Loucy (cell line): Measurements from ENCODE around the gene GAS6.

Experiments
- H2AFZ ChIP-seq: fragments of 200-600 bp; sonication (generic); 2 replicates; pipeline ENCODE4 v1.6.0; 2016; ENCODE audit warnings: antibody characterized with exemption, mild to moderate bottlenecking, low read length, moderate library complexity
- H3F3A ChIP-seq: fragments of 200-600 bp; 2 replicates; pipeline ENCODE4 v1.6.0; 2016; ENCODE audit warnings: antibody characterized with exemption, low read depth, mild to moderate bottlenecking
- H3K27me3 ChIP-seq: fragments of 200-600 bp; sonication (generic); 2 replicates; pipeline ENCODE4 v1.6.1; 2014; ENCODE audit warnings: low read length, mild to moderate bottlenecking; ENCODE audit not compliant: insufficient read depth, poor library complexity, severe bottlenecking
- H3K36me3 ChIP-seq: fragments of 200-600 bp; sonication (generic); 2 replicates; pipeline ENCODE4 v1.6.1; 2016; ENCODE audit warnings: low read length; ENCODE audit not compliant: insufficient read depth
- H3K4me1 ChIP-seq: fragments of 200-600 bp; sonication (generic); 2 replicates; pipeline ENCODE4 v1.5.1; 2014; ENCODE audit warnings: low read length, mild to moderate bottlenecking; ENCODE audit not compliant: insufficient read depth, poor library complexity, severe bottlenecking
- H3K4me2 ChIP-seq: fragments of 200-600 bp; sonication (generic); 2 replicates; pipeline ENCODE4 v1.6.0; 2014; ENCODE audit warnings: antibody characterized with exemption, low read length, low read depth, mild to moderate bottlenecking; ENCODE audit not compliant: poor library complexity, severe bottlenecking
- H3K4me3 ChIP-seq: fragments of 200-600 bp; sonication (generic); 2 replicates; pipeline ENCODE4 v1.5.1; 2014; ENCODE audit warnings: low read length, mild to moderate bottlenecking, mixed read lengths; ENCODE audit not compliant: poor library complexity, severe bottlenecking
- H3K79me2 ChIP-seq: fragments of 200-600 bp; sonication (generic); 2 replicates; pipeline ENCODE4 v1.6.1; 2014; ENCODE audit warnings: low read length; ENCODE audit not compliant: insufficient read depth
- H3K9ac ChIP-seq: fragments of 200-600 bp; sonication (generic); 2 replicates; pipeline ENCODE4 v1.6.0; 2014; ENCODE audit warnings: mild to moderate bottlenecking, low read depth, low read length, moderate library complexity; ENCODE audit not compliant: poor library complexity, severe bottlenecking
- H3K9me2 ChIP-seq: fragments of 200-600 bp; sonication (generic); replicated peaks from 2 replicates; pipeline ENCODE4 v1.6.1; 2016; ENCODE audit warnings: low read depth, low read length, mixed read lengths
- H3K9me3 ChIP-seq: fragments of 200-600 bp; sonication (generic); 2 replicates; pipeline ENCODE4 v1.6.1; 2014; ENCODE audit warnings: mild to moderate bottlenecking, antibody characterized with exemption, low read length, low read depth; ENCODE audit not compliant: insufficient read depth
- H4K20me1 ChIP-seq: fragments of 200-600 bp; sonication (generic); 2 replicates; pipeline ENCODE4 v1.6.0; 2014; ENCODE audit warnings: antibody characterized with exemption, low read length, mild to moderate bottlenecking; ENCODE audit not compliant: insufficient read depth, poor library complexity, severe bottlenecking
- EZH2phosphoT487 ChIP-seq: fragments of 200-600 bp; IDR thresholded peaks from 2 replicates; pipeline ENCODE4 v1.6.1; 2018; ENCODE audit warnings: antibody characterized with exemption, mild to moderate bottlenecking, moderate library complexity, borderline replicate concordance
- TF ChIP-seq, protein P1 (sequence below): fragments of 200-600 bp; sonication (generic); conservative IDR thresholded peaks from 2 replicates; pipeline ENCODE4 v1.5.1; 2014; ENCODE audit warnings: mild to moderate bottlenecking, antibody characterized with exemption, low read length

The GAS6 gene

DNA sequence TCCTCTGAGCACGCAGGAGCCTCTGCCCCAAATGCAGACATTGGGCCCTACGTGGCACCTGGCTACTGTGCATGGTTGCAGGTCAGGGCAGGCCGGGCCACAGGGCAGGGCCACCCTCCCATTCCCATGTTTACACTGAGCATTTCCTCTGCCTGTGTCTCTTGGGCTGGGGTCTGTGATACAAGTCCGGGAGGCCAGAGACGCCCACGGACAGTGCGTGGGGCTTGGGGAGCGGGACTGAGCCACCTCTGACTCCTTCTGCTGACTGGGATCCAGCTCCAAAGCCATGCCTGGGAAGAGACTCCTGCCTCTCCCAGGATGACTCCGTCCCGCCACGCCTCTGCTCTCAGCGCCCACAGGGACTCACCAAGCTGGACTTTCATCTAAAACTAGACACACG lies 18.8 kb downstream of the GAS6 start:
- TF ChIP-seq, protein P1, sequence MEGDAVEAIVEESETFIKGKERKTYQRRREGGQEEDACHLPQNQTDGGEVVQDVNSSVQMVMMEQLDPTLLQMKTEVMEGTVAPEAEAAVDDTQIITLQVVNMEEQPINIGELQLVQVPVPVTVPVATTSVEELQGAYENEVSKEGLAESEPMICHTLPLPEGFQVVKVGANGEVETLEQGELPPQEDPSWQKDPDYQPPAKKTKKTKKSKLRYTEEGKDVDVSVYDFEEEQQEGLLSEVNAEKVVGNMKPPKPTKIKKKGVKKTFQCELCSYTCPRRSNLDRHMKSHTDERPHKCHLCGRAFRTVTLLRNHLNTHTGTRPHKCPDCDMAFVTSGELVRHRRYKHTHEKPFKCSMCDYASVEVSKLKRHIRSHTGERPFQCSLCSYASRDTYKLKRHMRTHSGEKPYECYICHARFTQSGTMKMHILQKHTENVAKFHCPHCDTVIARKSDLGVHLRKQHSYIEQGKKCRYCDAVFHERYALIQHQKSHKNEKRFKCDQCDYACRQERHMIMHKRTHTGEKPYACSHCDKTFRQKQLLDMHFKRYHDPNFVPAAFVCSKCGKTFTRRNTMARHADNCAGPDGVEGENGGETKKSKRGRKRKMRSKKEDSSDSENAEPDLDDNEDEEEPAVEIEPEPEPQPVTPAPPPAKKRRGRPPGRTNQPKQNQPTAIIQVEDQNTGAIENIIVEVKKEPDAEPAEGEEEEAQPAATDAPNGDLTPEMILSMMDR: no peak
- no peak for TF ChIP-seq EZH2phosphoT487
- Histone ChIP-seq H3K27me3 (no peaks in the 10 kb centered on the region), H3K9me3 (no peaks in the 10 kb centered on the region), H3K79me2 (no peaks in the 10 kb centered on the region), H3F3A (no peaks in the 10 kb centered on the region), H3K4me3 (no peak overlapping the region), H3K4me2 (no peak overlapping the region), H3K4me1 (peaks cover 15% of the 10 kb centered on the region), H3K9ac (no peak overlapping the region), H4K20me1 (no peaks in the 10 kb centered on the region), H2AFZ (no peak overlapping the region), H3K9me2 (no peaks in the 10 kb centered on the region), H3K36me3 (no peaks in the 10 kb centered on the region)

DNA sequence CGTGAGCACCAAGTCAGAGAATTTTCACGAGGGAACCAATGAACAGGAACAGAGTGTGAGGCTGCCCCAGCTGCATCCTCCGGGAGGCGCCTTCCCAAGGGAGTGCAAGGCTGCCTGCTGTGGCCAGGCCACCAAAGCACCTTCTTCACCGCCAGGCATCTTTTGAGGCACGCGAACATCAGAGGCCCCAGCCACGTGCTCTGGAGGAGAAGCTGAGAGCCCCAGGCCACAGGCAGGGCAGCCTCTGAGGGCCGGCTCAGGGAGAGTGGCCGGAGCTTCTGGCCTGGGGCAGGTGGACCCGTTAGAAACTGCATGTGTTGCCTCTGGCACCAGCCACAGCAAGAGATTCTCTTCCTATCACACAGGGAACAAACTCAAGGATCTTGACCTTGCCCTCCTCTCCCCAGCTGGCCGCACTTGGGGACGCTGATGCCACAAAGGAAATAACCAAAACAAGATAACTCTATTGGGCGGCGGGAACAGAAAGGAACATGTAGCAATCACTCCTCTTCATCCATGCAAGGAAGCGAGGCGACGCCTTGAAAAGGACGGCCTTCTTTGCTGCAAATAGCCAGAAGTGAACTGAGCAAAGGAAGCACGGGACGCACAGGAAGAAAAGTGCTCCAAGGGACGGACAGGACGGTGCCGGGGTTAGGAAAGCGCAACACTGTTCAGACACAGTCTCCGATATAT lies 19.9 kb downstream of the GAS6 start:
- H3K79me2 ChIP-seq: no peaks in the 10 kb centered on the region
- TF ChIP-seq EZH2phosphoT487: no peak
- TF ChIP-seq, protein P1: 0 out of 2 replicates have a peak, but pooled peaks have one; percentile 7

DNA sequence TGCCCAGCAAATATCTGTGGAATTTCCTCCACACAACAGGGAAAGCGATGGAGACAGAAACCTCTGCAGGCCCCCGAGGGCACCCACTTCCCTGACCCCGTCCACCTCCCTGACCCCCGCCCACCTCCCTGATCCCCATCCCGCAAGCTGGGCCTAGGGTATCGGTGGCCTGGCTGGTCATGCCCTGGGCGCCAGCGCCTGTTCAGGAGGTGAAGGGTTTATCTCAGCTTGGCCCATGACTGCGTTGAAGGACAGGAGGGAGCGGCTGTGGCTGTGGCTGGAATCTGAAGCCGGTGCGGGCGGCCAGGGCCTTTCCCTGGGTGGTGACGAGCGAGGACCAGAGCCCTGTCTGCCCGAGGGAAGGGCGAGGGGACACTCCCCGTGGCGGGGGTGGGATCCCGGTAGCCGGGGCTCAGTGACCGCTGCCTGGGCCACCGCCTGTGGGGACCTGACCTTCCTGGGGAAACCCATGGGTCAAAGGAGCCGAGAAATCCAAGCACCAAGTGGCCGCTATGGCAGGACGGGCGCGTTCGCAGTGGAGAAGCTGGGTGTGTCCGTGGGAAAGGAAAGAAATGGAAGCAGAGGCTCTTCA lies 20.7 kb downstream of the GAS6 start:
- no peak overlapping the region for H3K4me3 ChIP-seq
- H3K4me2 ChIP-seq: no peak overlapping the region
- H3K79me2 ChIP-seq: no peaks in the 10 kb centered on the region
- no peaks in the 10 kb centered on the region for H3K36me3 ChIP-seq
- H3K27me3 ChIP-seq: no peaks in the 10 kb centered on the region
- H3F3A ChIP-seq: no peaks in the 10 kb centered on the region
- H3K9me2 ChIP-seq: no peaks in the 10 kb centered on the region
- H3K4me1 ChIP-seq: peaks cover 15% of the 10 kb centered on the region
- H3K9ac ChIP-seq: no peak overlapping the region
- H4K20me1 ChIP-seq: no peaks in the 10 kb centered on the region
- TF ChIP-seq, protein P1: no peak
- no peak for TF ChIP-seq EZH2phosphoT487
- no peak overlapping the region for H2AFZ ChIP-seq
- H3K9me3 ChIP-seq: no peaks in the 10 kb centered on the region

More for the DNA sequence above, 19.9 kb downstream of the GAS6 start:
- H3K27me3 ChIP-seq: no peaks in the 10 kb centered on the region
- H3K4me2 ChIP-seq: no peak overlapping the region
- H4K20me1 ChIP-seq: no peaks in the 10 kb centered on the region
- H3K4me3 ChIP-seq: no peak overlapping the region
- H3K9me2 ChIP-seq: no peaks in the 10 kb centered on the region
- H3K9ac ChIP-seq: no peak overlapping the region
- H3F3A ChIP-seq: no peaks in the 10 kb centered on the region
- H3K9me3 ChIP-seq: no peaks in the 10 kb centered on the region
- no peak overlapping the region for H2AFZ ChIP-seq
- no peaks in the 10 kb centered on the region for H3K36me3 ChIP-seq
- peaks cover 15% of the 10 kb centered on the region for H3K4me1 ChIP-seq
